Kidney (tissue), 14 donors: ENCODE data around the gene LRFN4. TPM values are rescaled to one million over a fixed set of nuclear protein-coding genes. Genes with fewer than 3 reads are reported as not detected.
A peak's percentile ranks its signal among the peaks of the same experiment; 100 is the strongest.

Source experiments
- DNase-seq, 5 donors: peaks; one replicate each; pipeline ENCODE4 v3.0.0-alpha.2; 2013 to 2020
- FAIRE-seq: peaks from 2 replicates; lab custom pipeline; 2012; peaks lifted over from hg19 to GRCh38; lab: Jason Lieb, UNC
- H3K27ac ChIP-seq, 2 donors: one replicate each; pipeline ENCODE4 v1.7.0; 2013; ENCODE audit warnings: low read depth in 2 of 2, low read length in 2 of 2, inconsistent platforms in 1 of 2
- H3K27me3 ChIP-seq: one replicate; pipeline ENCODE4 v1.7.1; 2013; ENCODE audit warnings: low read length, inconsistent platforms; ENCODE audit not compliant: control insufficient read depth, insufficient read depth
- H3K36me3 ChIP-seq, 3 donors: one replicate each; pipeline versions ENCODE4 v1.7.0 to v1.7.1; 2013; ENCODE audit warnings: low read length in 3 of 3, control low read depth in 1 of 3, inconsistent platforms in 1 of 3; ENCODE audit not compliant: insufficient read depth in 3 of 3, control insufficient read depth in 2 of 3
- H3K4me1 ChIP-seq, 3 donors: one replicate each; pipeline versions ENCODE4 v1.7.0 to v1.7.1; 2013; ENCODE audit warnings: low read length in 3 of 3, inconsistent platforms in 1 of 3, low read depth in 1 of 3; ENCODE audit not compliant: control insufficient read depth in 2 of 3, insufficient read depth in 2 of 3
- H3K4me3 ChIP-seq, 3 donors: one replicate each; pipeline versions ENCODE4 v1.7.0 to v1.8.1; 2013; ENCODE audit warnings: low read length in 3 of 3, control low read depth in 1 of 3, inconsistent platforms in 1 of 3
- H3K9ac ChIP-seq, 3 donors: one replicate each; pipeline versions ENCODE4 v1.7.0 to v1.7.1; 2013; ENCODE audit warnings: low read length in 3 of 3, control low read depth in 1 of 3, inconsistent platforms in 1 of 3
- H3K9me3 ChIP-seq, 3 donors: one replicate each; pipeline versions ENCODE4 v1.7.0 to v1.7.1; 2013; ENCODE audit warnings: low read length in 3 of 3, control low read depth in 1 of 3, inconsistent platforms in 1 of 3; ENCODE audit not compliant: control insufficient read depth in 2 of 3, insufficient read depth in 1 of 3
- intact Hi-C: fragments of 100-400 bp; cut with DNase I; formaldehyde crosslinking; loops from one replicate; pipeline ENCODE4 v1.11.1; 2022
- polyA plus RNA-seq: library from polyadenylated mRNA; stranded (reverse); fragments of 350-450 nt; fragmentation: Illumina TruSeq; extraction: RNeasy Lipid Tissue Mini Kit (QIAGEN cat#74804); gene quantifications from one replicate; pipeline ENCODE4 v1.2.3, GENCODE V29; 2014; ENCODE audit warnings: low read depth, low replicate concordance; ENCODE audit not compliant: insufficient read depth
- total RNA-seq: library from RNA; stranded (reverse); fragmentation: NEBNext Ultra II Directional; extraction: Animal tissue kit (Norgen Biotek cat#: 25700); gene quantifications from one replicate; pipeline ENCODE4 v1.2.1, GENCODE V29; 2021
- TF ChIP-seq, protein P1 (sequence below): IDR thresholded peaks from 3 replicates; pipeline ENCODE4 v1.5.1; 2012; ENCODE audit warnings: mild to moderate bottlenecking, moderate library complexity, borderline replicate concordance; ENCODE audit not compliant: insufficient read depth; ENCODE audit errors: extremely low read depth
- donor health status: control.
- donor health status: control.
- donor health status: control.
- donor health status: control.
- donor health status: control.
- donor health status: DM: yes; HTN: yes; CAD: no.
- donor health status: Normal renal cell carcinoma (clear cell type).

Gene LRFN4
- total and polyA plus RNA-seq, 2 donors from 2014 or later: 6.8 to 22.3 TPM

DNA sequence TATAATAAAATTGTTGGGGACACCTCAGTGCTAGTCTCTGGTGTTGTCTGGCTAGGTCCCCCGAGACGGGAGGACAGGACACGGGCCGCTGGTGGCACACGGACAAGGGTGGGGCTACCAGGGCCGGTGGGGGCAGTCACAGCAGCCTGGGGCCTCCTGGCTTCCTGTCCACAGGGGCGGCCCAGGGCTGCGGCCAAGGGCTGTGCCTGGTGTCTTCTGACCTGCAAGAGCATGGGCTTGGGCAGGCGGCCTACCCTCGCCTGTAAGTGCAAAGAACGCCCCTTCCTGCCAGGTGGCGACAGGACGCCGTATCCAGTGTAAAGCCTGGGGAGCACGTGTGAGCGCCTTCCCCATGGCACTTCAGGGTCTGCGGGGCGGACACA lies 3.6 kb downstream of the LRFN4 start:
- DNase-seq (peak in 1 of 5 donors; percentile 66), FAIRE-seq (no peak)
- Histone ChIP-seq H3K27me3 (no peaks in the 10 kb centered on the region), H3K9me3 (no peaks in the 10 kb centered on the region), H3K4me3 (no peak overlapping the region), H3K27ac (no peak overlapping the region), H3K9ac (no peak overlapping the region), H3K36me3 (no peaks in the 10 kb centered on the region), H3K4me1 (peaks cover 0 to 5% (median 0%) of the 10 kb centered on the region in 3 donors)
- TF ChIP-seq, protein P1, sequence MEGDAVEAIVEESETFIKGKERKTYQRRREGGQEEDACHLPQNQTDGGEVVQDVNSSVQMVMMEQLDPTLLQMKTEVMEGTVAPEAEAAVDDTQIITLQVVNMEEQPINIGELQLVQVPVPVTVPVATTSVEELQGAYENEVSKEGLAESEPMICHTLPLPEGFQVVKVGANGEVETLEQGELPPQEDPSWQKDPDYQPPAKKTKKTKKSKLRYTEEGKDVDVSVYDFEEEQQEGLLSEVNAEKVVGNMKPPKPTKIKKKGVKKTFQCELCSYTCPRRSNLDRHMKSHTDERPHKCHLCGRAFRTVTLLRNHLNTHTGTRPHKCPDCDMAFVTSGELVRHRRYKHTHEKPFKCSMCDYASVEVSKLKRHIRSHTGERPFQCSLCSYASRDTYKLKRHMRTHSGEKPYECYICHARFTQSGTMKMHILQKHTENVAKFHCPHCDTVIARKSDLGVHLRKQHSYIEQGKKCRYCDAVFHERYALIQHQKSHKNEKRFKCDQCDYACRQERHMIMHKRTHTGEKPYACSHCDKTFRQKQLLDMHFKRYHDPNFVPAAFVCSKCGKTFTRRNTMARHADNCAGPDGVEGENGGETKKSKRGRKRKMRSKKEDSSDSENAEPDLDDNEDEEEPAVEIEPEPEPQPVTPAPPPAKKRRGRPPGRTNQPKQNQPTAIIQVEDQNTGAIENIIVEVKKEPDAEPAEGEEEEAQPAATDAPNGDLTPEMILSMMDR: no peak
- intact Hi-C loops: no loop called here

DNA sequence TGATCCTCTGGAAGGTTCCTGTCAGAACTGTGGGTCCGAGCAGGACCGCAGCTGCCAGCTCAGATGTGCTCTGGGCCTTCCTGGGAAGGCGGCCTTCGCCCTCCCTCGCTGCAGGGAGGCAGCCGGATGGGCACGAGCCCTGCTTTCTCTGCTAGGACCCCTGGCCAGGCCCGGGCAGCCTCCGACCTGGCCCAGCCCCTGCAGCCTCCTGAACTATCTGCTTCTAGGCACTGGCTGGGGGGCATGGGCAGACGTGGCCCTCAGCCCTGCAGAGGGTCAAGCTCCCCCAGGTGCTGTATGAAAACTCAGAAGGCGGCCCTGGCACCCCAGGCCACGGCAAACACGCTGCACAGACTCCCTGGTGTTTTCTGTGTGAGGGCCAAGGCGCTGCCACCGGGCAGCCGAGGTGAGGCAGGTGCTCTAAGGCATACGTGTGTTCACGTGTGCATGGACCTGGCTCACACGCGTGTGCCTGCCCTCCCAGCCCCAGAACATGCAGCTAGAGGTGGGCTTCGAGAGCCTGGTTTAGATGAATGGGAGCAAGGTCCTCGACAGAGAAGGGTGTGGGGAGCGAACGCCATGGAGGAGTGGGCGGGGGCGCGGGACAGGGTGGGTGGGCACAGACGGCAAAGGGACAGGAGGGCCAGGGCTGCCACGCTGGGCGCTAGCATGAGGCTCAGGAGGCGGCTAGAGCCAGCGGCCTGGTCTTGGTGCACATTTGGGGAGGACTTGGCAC lies 4.3 kb downstream of the LRFN4 start:
- Histone ChIP-seq H3K36me3 (no peaks in the 10 kb centered on the region), H3K27me3 (no peaks in the 10 kb centered on the region), H3K9me3 (no peaks in the 10 kb centered on the region), H3K27ac (no peak overlapping the region), H3K9ac (no peak overlapping the region), H3K4me1 (no peaks in the 10 kb centered on the region), H3K4me3 (no peak overlapping the region)
- DNase-seq: peak in 1 of 5 donors; percentile 70
- TF ChIP-seq, protein P1: no peak
- intact Hi-C loops: no loop called here
- FAIRE-seq: no peak

DNA sequence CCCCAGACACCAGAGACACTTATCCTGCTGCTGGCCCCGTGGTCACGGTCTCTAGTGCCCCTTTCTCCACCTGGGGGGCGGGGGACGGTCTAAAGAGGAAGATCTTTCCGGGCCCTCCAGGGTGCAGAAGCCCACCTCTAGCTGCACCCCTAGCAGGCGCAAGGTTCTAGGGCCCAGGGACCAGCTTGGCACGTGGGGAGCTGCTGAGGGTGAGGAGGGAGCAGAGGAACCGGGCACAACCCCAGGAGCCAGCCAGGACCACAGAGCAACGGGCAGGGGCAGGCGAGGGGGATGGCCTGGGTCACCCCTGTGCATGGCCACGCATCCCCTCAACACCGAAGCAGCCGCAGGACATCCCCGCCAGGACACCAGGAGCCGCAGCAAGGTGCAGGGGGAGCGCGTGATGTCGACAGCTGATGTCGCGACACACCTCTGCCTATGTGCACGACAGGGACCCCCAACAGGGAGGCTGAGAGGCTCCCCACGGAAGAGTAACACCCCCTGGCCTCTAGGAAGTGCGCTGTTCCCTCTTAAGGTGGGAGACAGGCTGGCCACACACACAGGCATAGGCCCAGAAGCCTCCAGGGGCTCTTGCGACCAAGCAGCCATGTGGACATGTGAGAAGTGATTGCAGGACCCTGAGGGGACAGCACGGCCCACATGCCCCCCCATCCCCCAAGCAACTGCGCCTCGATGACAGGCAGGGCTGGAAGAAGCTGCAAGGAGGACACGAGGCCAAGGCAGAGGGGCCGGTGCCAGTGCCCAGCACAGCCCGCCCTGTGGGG lies 5.1 kb downstream of the LRFN4 start:
- peak in 1 of 5 donors; percentile 74 for DNase-seq
- H3K9ac ChIP-seq: no peak overlapping the region
- H3K4me3 ChIP-seq: no peak overlapping the region
- intact Hi-C loops: no loop called here
- no peaks in the 10 kb centered on the region for H3K4me1 ChIP-seq
- H3K9me3 ChIP-seq: no peaks in the 10 kb centered on the region
- FAIRE-seq: no peak
- no peaks in the 10 kb centered on the region for H3K27me3 ChIP-seq
- H3K36me3 ChIP-seq: no peaks in the 10 kb centered on the region
- H3K27ac ChIP-seq: no peak overlapping the region
- TF ChIP-seq, protein P1: no peak
